Suppressor macrophage (primary cell): ENCODE data around the gene SLC23A2.

Experiments used
- DNase-seq, 4 experiments: peaks; one replicate each; pipeline ENCODE4 v3.0.0-alpha.2; 2020 to 2022

The SLC23A2 gene

DNA sequence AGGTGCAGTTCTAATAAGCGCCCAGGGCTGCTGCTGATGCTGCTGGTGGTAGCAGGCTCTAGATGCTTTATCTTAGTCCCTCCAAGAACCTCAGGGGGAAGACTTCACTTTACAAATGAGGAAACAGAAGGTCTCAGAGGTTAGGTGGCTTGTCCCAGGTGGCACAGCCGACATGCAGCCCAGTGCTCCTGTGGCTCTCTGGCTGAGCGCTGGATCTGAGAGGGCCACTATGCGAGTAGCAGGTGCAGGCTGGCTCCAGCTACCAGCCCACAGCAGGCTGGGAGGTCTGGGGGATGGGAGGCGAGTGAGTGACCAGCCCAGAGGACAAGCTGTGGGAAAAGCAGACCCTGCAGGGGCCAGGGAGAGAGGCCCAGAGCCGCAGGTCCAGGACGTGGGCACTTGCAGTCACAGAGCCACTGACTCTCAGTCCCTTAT, 188.7 kb downstream of the SLC23A2 start:
- DNase-seq: no peak

DNA sequence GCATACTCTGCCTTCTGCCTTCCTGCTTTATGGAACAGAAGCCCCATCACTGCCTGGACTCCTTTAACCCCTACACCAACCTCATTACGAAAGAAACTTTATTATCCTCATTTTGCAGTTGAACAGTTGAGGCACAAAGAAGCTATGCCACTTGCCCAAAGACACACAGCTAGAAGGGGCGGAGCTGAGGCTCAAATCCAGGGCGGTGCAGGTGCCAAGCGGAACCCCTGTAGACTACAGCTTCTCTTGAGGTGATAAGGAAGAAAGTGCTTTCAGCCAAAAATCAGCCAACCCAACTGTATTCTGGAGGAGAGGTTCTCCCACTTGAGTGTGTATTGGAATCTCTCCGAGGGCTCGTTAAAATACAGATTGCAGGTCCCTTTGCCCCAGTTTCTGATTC, 189.1 kb downstream of the SLC23A2 start:
- DNase-seq: no peak

DNA sequence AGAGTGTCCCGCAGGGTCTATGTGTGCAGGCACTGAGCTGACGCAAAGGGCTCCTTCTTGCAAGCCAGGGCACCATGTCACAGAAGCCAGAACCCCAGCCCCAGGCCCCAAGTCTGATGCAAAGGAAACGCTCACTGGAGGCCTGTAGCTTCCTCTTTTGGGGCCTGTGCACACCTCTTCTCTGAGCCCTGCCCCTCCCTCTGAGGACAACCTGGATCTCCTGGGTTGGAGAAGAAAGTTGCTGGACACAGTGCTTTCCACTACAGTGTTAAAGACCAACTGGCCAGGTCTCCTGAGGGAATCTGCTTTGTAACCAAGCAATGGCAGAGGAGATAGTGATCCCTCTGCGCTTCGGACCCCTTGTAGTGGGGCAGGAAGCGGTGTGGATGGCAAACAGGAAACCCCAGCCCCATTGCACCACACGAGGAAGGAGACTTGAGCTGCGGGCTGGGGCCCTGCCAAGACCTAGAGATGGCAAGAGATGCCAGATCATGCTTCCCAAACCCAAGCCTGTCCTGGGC, 189.6 kb downstream of the SLC23A2 start:
- peak; percentile 81 to 86 (median 84) for DNase-seq

DNA sequence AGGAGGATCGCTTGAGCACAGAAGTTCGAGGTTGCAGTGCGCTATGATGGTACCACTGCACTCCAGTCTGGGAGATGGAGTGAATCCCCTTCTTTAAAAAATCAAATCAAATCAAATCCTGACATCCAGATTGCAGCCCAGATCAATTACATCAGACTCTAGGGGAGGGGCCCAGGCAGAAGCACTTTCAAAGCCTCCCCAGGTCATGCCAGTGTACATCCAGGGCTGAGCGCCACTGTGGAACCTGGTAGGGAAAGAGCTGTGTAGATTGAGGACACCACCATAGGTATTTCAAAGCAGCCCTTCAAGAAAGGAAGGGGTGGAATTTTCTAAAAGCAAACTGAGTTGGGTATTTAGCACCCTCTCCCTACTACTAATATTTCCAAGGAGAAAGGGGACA, 190.1 kb downstream of the SLC23A2 start:
- DNase-seq: no peak

DNA sequence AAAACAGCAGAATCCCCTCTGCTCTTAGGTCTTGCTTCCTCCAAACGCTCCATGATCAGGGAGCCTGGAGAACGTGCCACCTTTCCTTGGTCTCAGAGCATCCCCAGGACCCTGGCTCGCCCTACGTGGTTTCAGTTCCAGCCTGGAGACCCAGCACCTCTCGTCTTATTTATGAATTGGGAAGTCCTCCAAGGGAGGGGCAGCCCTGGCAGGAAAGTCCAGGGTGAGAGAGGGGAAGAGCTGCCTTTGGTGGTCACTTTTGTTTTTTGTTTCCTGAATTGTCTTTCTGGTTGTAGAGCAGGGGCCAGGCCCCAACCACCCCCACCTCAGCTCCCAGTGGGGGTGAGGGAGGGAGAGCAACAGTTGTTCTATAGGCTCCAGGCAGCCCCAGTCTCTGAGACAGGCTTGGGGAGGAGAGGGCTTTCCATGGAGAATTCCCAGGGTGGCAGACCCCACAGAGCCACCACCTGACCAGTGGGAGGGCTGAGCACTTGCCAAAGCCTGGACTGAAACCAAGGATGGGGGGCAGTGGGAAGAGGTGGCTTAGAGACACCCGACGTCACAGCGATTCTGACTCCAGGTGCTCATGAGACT, 190.8 kb downstream of the SLC23A2 start:
- peak in 2 of 4 experiments; percentile 39 to 46 for DNase-seq

DNA sequence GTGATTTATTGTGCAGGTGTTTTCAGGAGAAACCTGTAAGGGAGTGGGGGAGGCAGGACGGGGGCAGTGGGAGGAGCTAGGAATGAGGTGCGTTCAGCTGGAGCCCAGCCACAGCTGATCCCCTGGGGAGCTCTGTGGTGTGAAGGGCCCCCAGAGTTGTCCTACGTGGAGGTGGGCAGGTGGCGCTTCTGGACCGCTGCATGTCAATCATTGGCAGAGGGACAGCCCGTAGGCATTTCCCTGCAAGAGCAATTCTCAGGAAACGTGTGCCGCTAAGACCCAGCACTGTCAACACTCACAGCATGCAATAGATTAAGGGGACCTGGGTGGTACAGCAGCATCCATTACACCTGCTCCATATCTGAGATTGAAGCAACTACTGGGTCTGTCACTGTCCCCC, 191.6 kb downstream of the SLC23A2 start:
- no peak for DNase-seq

DNA sequence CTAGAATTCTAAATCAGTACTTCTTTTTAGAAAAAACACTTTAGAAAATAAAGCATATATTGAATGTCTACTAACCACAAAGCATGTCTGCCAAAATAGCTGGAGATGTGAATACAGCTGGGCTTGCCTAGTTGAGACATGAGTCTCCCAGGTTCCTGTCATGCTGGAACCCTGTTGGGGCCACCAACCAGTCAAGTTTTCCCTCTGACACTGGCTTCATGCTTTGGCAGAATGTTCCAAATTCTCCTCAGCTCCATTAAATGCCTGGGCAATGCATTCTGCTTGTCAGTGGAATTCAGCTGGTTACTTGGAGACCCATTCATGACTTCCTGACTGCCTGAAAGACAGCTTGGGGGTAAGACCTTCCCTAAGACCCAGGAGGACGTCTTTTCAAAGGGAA, 192.4 kb downstream of the SLC23A2 start:
- DNase-seq: peak in 1 of 4 experiments; percentile 16

DNA sequence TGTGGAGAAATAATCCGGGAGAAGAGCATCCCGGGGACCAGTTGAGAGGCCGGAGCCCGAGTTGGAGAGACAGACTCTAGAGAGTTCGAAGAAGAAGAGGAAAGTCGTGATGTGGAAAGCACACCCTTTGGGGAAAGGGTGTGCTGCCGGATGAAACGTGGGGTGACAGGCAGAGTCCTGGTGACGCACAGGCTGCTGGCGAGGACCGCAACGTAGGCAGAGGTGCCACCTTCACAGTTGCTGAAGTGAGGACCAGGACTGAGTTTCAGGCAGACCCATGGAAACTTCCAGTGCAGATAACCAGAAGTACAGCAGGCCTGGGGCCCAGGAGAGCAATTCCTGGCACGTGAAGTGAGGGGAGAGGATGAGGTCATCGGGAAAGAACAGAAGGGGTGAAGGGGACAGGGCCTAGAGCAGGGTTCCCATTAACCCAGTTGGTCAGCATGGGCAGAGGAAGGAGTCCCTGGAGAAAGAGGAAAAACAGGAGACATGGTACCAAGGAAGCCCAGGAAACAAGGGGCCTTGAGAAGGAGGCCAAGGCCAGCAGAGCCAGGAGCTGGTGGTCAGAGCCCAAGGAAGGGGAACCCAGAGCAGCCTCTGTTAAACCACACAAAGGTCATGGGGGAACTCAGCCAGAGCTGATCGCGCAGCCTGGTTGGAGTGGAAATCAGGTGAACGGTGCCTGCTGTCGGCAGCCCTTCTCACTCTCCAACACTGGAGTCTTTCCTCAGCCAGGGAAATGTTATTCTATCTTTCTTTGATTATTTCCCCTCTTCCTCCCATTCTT, 195.5 kb downstream of the SLC23A2 start:
- DNase-seq: peak in 3 of 4 experiments; percentile 43 to 65 (median 49)

DNA sequence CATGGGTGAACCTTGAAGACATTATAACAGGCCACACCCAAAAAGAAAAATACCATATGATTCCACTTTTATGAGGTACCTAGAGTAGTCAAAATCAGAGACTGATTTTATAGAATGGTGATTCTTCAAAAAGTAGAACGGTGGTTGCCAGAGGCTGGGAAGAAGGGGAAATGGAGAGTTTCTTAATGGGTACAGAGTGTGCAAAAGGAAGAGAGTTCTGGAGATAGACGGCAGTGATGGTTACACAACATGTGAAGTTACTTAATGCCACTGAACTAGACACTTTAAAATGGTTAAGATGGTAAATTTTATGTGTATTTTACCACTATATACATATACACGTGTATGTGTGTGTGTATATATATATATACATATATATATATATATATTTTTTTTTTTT, 198.8 kb downstream of the SLC23A2 start:
- peak; percentile 35 to 79 (median 64) for DNase-seq
